ENCODE measurements around the gene CASK.

GRCh38 chrX:41482154-41482850 lies 441.1 kb downstream of the CASK start:
- TF ChIP-seq CTCF (IDR thresholded peaks at IDR 0.05) (no peak), POLR2A (IDR thresholded peaks at IDR 0.05; ENCODE audit: low read depth) (no peak), POLR2AphosphoS5 (IDR thresholded peaks at IDR 0.05) (no peak), EP300 (IDR thresholded peaks at IDR 0.05) (no peak)
